Stimulated activated memory B cell treated with anti-CD40 and anti-IgM and Interleukin-4, amounts not matched to agents 10 μg/mL and 1 μg/mL and 100 μg/mL, for 72 hours (primary cell): Measurements from ENCODE around the gene OSBP2.

Experiments
- ATAC-seq: fragments of 150-1000 bp; cut with Tn5 transposase; 2 replicates; pipeline ENCODE4 v1.10.0; 2021
- H3K27ac Mint-ChIP-seq: one replicate; pipeline ENCODE4 v1.8.0; 2022; ENCODE audit warnings: mild to moderate bottlenecking, mixed read lengths
- H3K27me3 Mint-ChIP-seq: one replicate; pipeline ENCODE4 v1.8.0; 2022; ENCODE audit warnings: mixed read lengths
- H3K36me3 Mint-ChIP-seq: one replicate; pipeline ENCODE4 v1.8.0; 2022; ENCODE audit warnings: mixed read lengths
- H3K4me1 Mint-ChIP-seq: one replicate; pipeline ENCODE4 v1.8.0; 2022; ENCODE audit warnings: mixed read lengths
- H3K4me3 Mint-ChIP-seq: one replicate; pipeline ENCODE4 v1.8.0; 2022; ENCODE audit warnings: mild to moderate bottlenecking, moderate library complexity, mixed read lengths
- H3K9me3 Mint-ChIP-seq: one replicate; pipeline ENCODE4 v1.8.0; 2022; ENCODE audit warnings: mixed read lengths

Gene OSBP2

DNA sequence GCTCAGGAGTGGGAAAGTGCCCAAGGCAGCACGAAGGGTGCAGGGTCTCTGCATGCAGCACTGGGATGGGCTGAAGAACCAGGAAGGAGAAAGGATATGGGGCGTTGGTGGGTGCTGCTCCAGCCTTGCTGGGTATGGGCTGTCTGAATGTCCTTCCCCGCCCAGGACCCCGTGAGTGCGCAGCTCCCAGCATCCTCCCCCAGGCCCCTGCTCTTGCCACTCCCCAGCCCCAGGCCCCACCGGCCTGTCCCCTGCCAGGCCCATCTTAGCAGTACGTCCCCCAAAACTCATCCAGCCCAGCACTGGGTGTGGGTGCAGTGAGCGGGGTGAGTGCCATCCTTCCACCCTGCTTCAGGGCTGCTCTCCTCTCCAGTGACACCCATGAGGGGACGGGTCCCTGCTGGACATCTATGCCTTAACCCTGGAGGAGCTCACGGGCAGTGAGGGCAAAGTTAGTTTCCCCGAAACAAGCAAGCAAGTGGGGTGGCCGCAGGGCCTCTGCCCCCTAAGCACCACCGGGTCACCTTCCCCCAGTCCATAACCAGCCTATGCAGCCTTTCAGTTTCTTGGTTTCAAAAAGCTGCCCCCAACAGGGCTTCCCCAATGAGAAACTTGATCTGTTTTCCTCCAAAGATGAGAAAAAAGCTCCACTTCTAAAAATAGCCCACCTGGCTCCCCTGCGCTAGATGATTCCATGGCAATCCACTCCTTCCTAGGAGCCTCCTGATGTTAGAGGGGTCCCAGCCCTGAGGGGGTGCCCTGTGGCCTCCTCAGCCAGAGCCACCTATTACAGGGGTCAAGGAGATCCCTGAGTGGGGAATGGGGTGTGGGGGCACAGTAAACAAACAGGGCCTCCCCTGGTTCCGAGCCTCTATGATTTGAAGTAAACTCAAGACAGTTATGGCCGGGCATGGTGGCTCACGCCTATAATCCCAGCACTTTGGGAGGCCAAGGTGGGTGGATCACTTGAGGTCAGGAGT, 170.1 kb downstream of the OSBP2 start:
- Mint-ChIP-seq H3K27me3 (peaks cover 11% of the 10 kb centered on the region), H3K4me3 (no peak overlapping the region), H3K27ac (no peak overlapping the region), H3K36me3 (no peaks in the 10 kb centered on the region), H3K4me1 (no peaks in the 10 kb centered on the region), H3K9me3 (no peaks in the 10 kb centered on the region)
- ATAC-seq: no peak

DNA sequence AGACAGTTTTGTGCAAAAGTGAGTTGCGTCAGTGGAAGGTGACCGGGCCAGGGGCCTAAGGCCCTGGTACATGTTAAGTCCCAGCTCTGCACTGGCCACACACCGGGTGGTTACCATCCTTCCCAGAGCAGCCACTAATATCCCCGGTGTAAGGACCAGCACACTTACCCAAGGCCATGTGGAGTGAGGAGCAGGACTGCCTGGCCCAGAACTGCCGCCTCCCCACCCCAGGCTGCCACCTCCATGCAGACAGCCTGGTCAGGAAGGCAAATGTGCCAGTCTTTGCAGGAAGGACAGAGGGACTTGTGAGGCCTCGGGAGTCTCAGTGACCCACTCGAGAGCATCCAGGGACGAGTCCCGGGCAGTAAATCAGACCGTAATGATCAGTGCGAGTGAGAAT, 171.0 kb downstream of the OSBP2 start:
- ATAC-seq: no peak
- H3K9me3 Mint-ChIP-seq: no peaks in the 10 kb centered on the region
- no peaks in the 10 kb centered on the region for H3K4me1 Mint-ChIP-seq
- no peak overlapping the region for H3K27ac Mint-ChIP-seq
- no peaks in the 10 kb centered on the region for H3K36me3 Mint-ChIP-seq
- H3K4me3 Mint-ChIP-seq: no peak overlapping the region
- H3K27me3 Mint-ChIP-seq: peaks cover 11% of the 10 kb centered on the region

DNA sequence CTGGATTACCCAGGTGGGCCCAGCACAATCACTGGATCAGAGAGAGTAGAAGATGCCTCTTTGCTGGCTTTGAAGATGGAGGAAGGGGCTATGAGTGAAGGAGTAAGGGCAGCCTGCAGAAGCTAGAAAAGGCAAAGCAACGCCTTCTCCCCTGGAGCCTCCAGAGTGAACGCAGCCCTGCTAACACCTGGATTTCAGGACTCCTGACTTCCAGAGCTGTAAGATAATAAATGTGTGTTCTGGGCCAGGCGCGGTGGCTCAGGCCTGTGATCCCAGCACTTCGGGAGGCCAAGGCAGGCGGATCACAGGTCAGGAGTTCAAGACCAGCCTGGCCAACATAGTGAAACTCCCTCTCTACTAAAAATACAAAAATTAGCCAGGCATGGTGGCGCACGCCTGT, 171.5 kb downstream of the OSBP2 start:
- Mint-ChIP-seq H3K27me3 (peaks cover 11% of the 10 kb centered on the region), H3K27ac (no peak overlapping the region), H3K36me3 (no peaks in the 10 kb centered on the region), H3K4me3 (no peak overlapping the region), H3K4me1 (no peaks in the 10 kb centered on the region), H3K9me3 (no peaks in the 10 kb centered on the region)
- ATAC-seq: no peak

DNA sequence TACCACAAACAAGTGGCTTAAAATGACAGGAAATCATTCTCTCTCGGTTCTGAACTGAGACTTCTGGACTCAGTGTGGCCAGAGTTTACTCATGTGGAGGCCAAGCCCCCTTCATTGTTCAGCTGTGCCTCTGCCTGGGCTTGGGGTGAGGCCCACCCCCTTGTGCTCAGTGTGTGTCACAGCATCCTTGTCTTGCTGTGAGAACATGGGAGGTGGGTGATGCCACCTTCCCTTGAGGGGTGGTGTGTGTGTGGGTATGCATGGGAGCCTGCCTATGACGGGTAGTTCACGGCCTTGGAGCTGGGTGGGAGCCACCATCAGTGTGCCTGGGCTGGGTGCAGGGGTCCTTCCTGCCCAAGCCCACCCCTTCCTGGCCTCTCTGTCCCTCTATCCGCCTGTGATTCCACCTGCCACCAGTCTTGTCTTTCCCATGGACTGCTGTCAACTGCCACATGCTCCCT, 172.2 kb downstream of the OSBP2 start:
- Mint-ChIP-seq H3K9me3 (no peaks in the 10 kb centered on the region), H3K27ac (no peak overlapping the region), H3K4me1 (no peaks in the 10 kb centered on the region), H3K4me3 (no peak overlapping the region), H3K36me3 (no peaks in the 10 kb centered on the region), H3K27me3 (peaks cover 5% of the 10 kb centered on the region)
- no peak for ATAC-seq

GRCh38 chr22:30867746-30868662, 173.3 kb downstream of the OSBP2 start:
- H3K27ac Mint-ChIP-seq: no peak overlapping the region
- no peak for ATAC-seq
- H3K36me3 Mint-ChIP-seq: no peaks in the 10 kb centered on the region
- no peaks in the 10 kb centered on the region for H3K9me3 Mint-ChIP-seq
- no peaks in the 10 kb centered on the region for H3K4me1 Mint-ChIP-seq
- H3K4me3 Mint-ChIP-seq: no peak overlapping the region
- no peaks in the 10 kb centered on the region for H3K27me3 Mint-ChIP-seq

DNA sequence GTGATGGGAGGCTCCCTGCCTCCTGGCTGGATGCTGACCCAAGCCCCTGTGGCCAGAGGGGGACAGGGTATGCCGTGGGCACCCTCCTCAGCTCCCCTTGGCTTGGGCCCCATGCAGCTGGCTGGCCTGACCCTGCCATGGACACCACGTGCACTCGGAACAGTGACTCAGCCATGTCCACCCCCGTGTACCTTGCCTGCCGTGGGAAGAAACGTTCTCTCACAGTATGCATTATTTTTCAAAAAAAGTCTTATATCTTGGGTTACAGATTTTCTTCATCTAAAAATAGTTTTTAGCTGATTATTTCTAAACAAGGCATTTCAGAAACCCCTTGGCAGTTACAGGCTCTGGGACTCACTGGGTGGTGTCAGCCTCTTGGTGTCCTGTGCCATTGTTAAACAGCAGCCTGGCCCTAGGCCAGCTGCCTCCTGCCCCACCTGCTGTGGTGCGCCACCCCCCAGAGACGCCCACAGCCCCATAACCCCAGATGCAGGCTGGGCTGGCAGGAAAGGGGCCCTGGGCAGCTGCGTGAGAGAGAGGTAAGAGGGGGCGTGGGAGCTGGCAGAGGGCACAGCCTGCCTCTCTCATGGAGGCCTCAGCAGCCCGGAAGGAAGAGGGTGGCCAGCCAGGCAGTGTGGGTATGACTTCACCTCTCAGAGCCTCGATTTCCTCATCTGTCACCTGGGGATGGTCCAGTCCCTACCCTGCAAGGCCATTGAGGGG, 174.2 kb downstream of the OSBP2 start:
- no peak for ATAC-seq
- no peaks in the 10 kb centered on the region for H3K36me3 Mint-ChIP-seq
- no peak overlapping the region for H3K27ac Mint-ChIP-seq
- H3K27me3 Mint-ChIP-seq: no peaks in the 10 kb centered on the region
- no peaks in the 10 kb centered on the region for H3K4me1 Mint-ChIP-seq
- H3K4me3 Mint-ChIP-seq: no peak overlapping the region
- no peaks in the 10 kb centered on the region for H3K9me3 Mint-ChIP-seq

- no peaks in the 10 kb centered on the region for H3K9me3 Mint-ChIP-seq
- no peaks in the 10 kb centered on the region for H3K27me3 Mint-ChIP-seq
- no peak overlapping the region for H3K27ac Mint-ChIP-seq
- H3K4me3 Mint-ChIP-seq: no peak overlapping the region
- no peak for ATAC-seq
- no peaks in the 10 kb centered on the region for H3K4me1 Mint-ChIP-seq
- H3K36me3 Mint-ChIP-seq: no peaks in the 10 kb centered on the region
Observed at GRCh38 chr22:30869667-30870395, 175.2 kb downstream of the OSBP2 start.

DNA sequence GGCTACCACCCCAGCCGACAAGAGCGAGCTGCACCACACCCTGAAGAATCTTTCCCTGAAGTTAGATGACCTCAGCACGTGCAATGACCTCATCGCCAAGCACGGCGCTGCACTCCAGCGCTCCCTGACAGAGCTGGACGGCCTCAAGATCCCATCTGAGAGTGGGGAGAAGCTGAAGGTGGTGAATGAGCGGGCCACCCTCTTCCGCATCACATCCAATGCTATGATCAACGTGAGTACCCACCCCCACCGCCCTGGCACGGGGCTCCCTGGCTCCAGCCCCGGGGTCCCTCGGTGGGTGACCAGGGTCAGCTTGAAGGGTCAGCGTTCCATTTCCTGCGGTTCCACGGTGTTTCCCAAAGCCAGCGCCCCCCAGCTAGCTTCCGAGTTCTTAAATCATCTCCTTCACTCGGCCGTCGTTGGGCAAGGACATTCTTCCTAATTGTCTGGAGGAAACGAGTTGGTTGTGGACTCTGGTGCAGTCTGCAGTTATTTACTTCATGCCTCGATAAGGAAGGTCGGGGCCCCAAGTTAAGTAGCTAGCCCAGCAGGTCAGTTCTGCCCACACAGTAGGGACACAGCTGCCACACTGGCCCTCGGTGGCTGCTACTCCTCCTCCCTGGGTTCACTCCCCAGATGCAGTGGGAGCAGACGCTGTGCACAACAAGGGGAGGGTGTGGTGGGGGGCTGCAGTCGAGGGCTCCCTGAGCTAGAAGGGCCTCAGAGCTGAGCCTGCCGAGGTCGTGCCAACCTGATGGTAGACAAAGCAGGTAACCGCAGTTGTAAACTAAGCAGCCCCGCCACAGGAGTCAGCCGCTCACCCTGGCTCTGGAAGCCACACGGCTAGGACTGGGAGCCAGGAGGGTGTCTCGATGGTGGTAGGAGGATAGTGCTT, 176.0 kb downstream of the OSBP2 start:
- H3K9me3 Mint-ChIP-seq: no peaks in the 10 kb centered on the region
- H3K27ac Mint-ChIP-seq: no peak overlapping the region
- H3K4me1 Mint-ChIP-seq: no peaks in the 10 kb centered on the region
- H3K27me3 Mint-ChIP-seq: no peaks in the 10 kb centered on the region
- H3K36me3 Mint-ChIP-seq: no peaks in the 10 kb centered on the region
- ATAC-seq: no peak
- no peak overlapping the region for H3K4me3 Mint-ChIP-seq

GRCh38 chr22:30871391-30872284, 177.0 kb downstream of the OSBP2 start:
- no peaks in the 10 kb centered on the region for H3K36me3 Mint-ChIP-seq
- ATAC-seq: no peak
- H3K27ac Mint-ChIP-seq: no peak overlapping the region
- H3K4me3 Mint-ChIP-seq: no peak overlapping the region
- no peaks in the 10 kb centered on the region for H3K9me3 Mint-ChIP-seq
- peaks cover under 1% of the 10 kb centered on the region for H3K4me1 Mint-ChIP-seq
- H3K27me3 Mint-ChIP-seq: no peaks in the 10 kb centered on the region

GRCh38 chr22:30872285-30873041, 177.8 kb downstream of the OSBP2 start:
- H3K27ac Mint-ChIP-seq: no peak overlapping the region
- H3K9me3 Mint-ChIP-seq: no peaks in the 10 kb centered on the region
- no peaks in the 10 kb centered on the region for H3K27me3 Mint-ChIP-seq
- peaks cover 9% of the 10 kb centered on the region for H3K4me1 Mint-ChIP-seq
- no peak for ATAC-seq
- no peak overlapping the region for H3K4me3 Mint-ChIP-seq
- H3K36me3 Mint-ChIP-seq: no peaks in the 10 kb centered on the region

- H3K4me3 Mint-ChIP-seq: no peak overlapping the region
- H3K4me1 Mint-ChIP-seq: peaks cover 11% of the 10 kb centered on the region
- H3K9me3 Mint-ChIP-seq: no peaks in the 10 kb centered on the region
- no peak overlapping the region for H3K27ac Mint-ChIP-seq
- H3K27me3 Mint-ChIP-seq: peaks cover 4% of the 10 kb centered on the region
- ATAC-seq: no peak
- H3K36me3 Mint-ChIP-seq: no peaks in the 10 kb centered on the region
Observed at GRCh38 chr22:30873086-30873650, 178.5 kb downstream of the OSBP2 start.

DNA sequence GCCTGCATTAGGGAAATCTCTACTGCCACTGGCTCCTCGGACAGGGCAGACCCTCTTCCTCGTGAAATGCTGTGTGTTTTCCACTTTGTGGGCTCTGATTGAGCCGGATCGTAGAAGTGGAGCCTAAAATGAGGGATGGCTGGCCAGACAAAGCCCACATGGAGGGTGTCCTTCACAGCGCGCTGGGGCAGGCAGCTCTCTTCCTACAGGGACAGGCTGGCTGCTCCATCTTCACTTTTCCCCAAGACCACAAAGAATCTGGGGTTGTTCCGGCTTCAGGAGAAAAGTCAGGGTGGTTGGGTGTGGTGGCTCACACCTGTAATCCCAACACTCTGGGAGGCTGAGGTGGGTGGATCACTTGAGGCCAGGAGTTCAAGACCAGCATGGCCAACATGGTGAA, 179.0 kb downstream of the OSBP2 start:
- Mint-ChIP-seq H3K27me3 (peaks cover 9% of the 10 kb centered on the region), H3K9me3 (no peaks in the 10 kb centered on the region), H3K4me1 (peaks cover 14% of the 10 kb centered on the region), H3K27ac (no peak overlapping the region), H3K4me3 (no peak overlapping the region), H3K36me3 (no peaks in the 10 kb centered on the region)
- no peak for ATAC-seq
